Hepatocyte (in vitro differentiated cells): ENCODE measurements around the gene CXCL3. TPM values are rescaled to one million over a fixed set of nuclear protein-coding genes. Genes with fewer than 3 reads are reported as not detected.
"Not testable (repeated sequence)": the region's sequence is repeated elsewhere in the genome, so short reads cannot be mapped to it uniquely, and the experiment has no call there.

Source experiments
- DNase-seq: peaks from one replicate; pipeline ENCODE4 v3.0.0-alpha.2; 2016; ENCODE audit warnings: low spot score
- H2AFZ ChIP-seq: fragments of 200-600 bp; sonication (generic); 2 replicates; pipeline ENCODE4 v1.6.0; 2016; ENCODE audit warnings: antibody characterized with exemption, mild to moderate bottlenecking
- H3K27ac ChIP-seq: fragments of 200-600 bp; sonication (generic); 2 replicates; pipeline ENCODE4 v1.5.1; 2016; ENCODE audit warnings: mild to moderate bottlenecking
- H3K27me3 ChIP-seq: fragments of 200-600 bp; sonication (generic); 2 replicates; pipeline ENCODE4 v1.6.1; 2016
- H3K36me3 ChIP-seq: fragments of 200-600 bp; sonication (generic); replicated peaks from 2 replicates; pipeline ENCODE4 v1.5.1; 2016; ENCODE audit warnings: low read depth; ENCODE audit not compliant: insufficient read depth
- H3K4me1 ChIP-seq: fragments of 200-600 bp; sonication (generic); 2 replicates; pipeline ENCODE4 v1.5.1; 2016; ENCODE audit warnings: mild to moderate bottlenecking, moderate library complexity; ENCODE audit not compliant: insufficient read depth
- H3K4me2 ChIP-seq: fragments of 200-600 bp; sonication (generic); 2 replicates; pipeline ENCODE4 v1.6.0; 2016
- H3K4me3 ChIP-seq: fragments of 200-600 bp; sonication (generic); 2 replicates; pipeline ENCODE4 v1.5.1; 2016; ENCODE audit warnings: mild to moderate bottlenecking
- H3K79me2 ChIP-seq: fragments of 200-600 bp; sonication (generic); 2 replicates; pipeline ENCODE4 v1.6.0; 2017; ENCODE audit warnings: mild to moderate bottlenecking
- H3K9me2 ChIP-seq: fragments of 200-600 bp; sonication (generic); replicated peaks from 2 replicates; pipeline ENCODE4 v1.6.0; 2017; ENCODE audit warnings: mild to moderate bottlenecking; ENCODE audit not compliant: insufficient read depth
- H3K9me3 ChIP-seq: fragments of 200-600 bp; sonication (generic); 2 replicates; pipeline ENCODE4 v1.5.1; 2016; ENCODE audit warnings: low read depth, mild to moderate bottlenecking
- H4K20me1 ChIP-seq: fragments of 200-600 bp; sonication (generic); 2 replicates; pipeline ENCODE4 v1.6.0; 2016; ENCODE audit warnings: mild to moderate bottlenecking; ENCODE audit not compliant: insufficient read depth, poor library complexity, severe bottlenecking
- CTCF ChIP-seq: fragments of 200-600 bp; sonication (generic); IDR thresholded peaks from 2 replicates; pipeline ENCODE4 v1.5.1; 2016; ENCODE audit warnings: antibody characterized with exemption, mild to moderate bottlenecking; ENCODE audit not compliant: poor library complexity
- EZH2 ChIP-seq: fragments of 200-600 bp; sonication (generic); IDR thresholded peaks from 2 replicates; pipeline ENCODE4 v1.6.1; 2016; ENCODE audit warnings: antibody characterized with exemption, mild to moderate bottlenecking, borderline replicate concordance
- EZH2phosphoT487 ChIP-seq: fragments of 200-600 bp; sonication (generic); IDR thresholded peaks from one replicate; pipeline ENCODE4 v1.6.1; 2018; ENCODE audit warnings: antibody characterized with exemption, mild to moderate bottlenecking, low read depth, moderate library complexity; ENCODE audit not compliant: unreplicated experiment, severe bottlenecking
- WGBS: methylation state at CpG from one replicate; pipeline ENCODE4 v1.1.6; 2016; ENCODE audit warnings: low lambda C conversion rate; ENCODE audit errors: missing lambda C conversion rate; 5-methylcytosine and 5-hydroxymethylcytosine counted together
- polyA plus RNA-seq: library from polyadenylated mRNA; unstranded; fragments of >200 nt; fragmentation: Nextera tagmentation; extraction: Ambion mirVana; gene quantifications from 2 replicates; pipeline ENCODE4 v1.2.1, GENCODE V29; 2016
- total RNA-seq: library from RNA; depleted of rRNA; stranded (reverse); fragments of >200 nt; gene quantifications from 2 replicates; pipeline ENCODE4 v1.2.3, GENCODE V29; 2014

Gene CXCL3
- total and polyA plus RNA-seq, 2 experiments from 2014 or later, result 12.9 to 77.1 TPM

DNA sequence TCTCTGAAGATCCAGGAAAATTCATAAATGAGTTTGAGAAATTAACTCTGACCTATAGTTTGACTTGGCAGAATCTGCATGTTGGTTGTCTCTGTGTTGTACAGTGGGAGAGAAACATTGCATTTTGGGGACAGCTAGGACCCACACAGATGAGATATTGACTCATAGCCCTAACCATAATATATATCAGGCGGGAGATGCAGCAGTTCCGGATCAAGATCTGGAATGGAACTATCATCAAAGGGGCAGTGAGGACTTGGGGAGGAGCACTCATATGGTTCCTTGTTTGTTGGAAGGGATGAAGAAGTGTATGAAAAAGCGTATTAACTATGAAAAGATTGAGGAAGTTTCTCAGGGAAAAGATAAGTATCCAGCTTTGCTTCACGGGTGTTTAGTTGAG, 46.5 kb upstream of the CXCL3 start:
- TF ChIP-seq CTCF (no peak), EZH2phosphoT487 (no peak), EZH2 (no peak)
- H4K20me1 ChIP-seq, result no peaks in the 10 kb centered on the region
- no peak for DNase-seq
- H3K79me2 ChIP-seq, result no peaks in the 10 kb centered on the region
- no peak overlapping the region for H2AFZ ChIP-seq
- H3K4me3 ChIP-seq, result no peak overlapping the region
- H3K4me1 ChIP-seq, result no peaks in the 10 kb centered on the region
- H3K9me2 ChIP-seq, result no peaks in the 10 kb centered on the region
- H3K27ac ChIP-seq, result no peak overlapping the region
- WGBS, result 87% methylated on average over 4 of the region's 4 CpGs
- H3K9me3 ChIP-seq, result no peaks in the 10 kb centered on the region
- no peak overlapping the region for H3K4me2 ChIP-seq
- no peaks in the 10 kb centered on the region for H3K36me3 ChIP-seq
- no peaks in the 10 kb centered on the region for H3K27me3 ChIP-seq

GRCh38 chr4:74083546-74083945, 45.1 kb upstream of the CXCL3 start:
- Histone ChIP-seq H3K79me2 (no peaks in the 10 kb centered on the region), H3K36me3 (no peaks in the 10 kb centered on the region), H3K4me2 (no peak overlapping the region), H3K27me3 (no peaks in the 10 kb centered on the region), H3K27ac (no peak overlapping the region), H4K20me1 (no peaks in the 10 kb centered on the region), H2AFZ (no peak overlapping the region), H3K4me1 (no peaks in the 10 kb centered on the region), H3K4me3 (no peak overlapping the region), H3K9me3 (no peaks in the 10 kb centered on the region), H3K9me2 (no peaks in the 10 kb centered on the region)
- 99% methylated on average over 2 of the region's 2 CpGs for WGBS
- no peak for DNase-seq
- no peak for TF ChIP-seq EZH2phosphoT487

GRCh38 chr4:74081035-74081434, 42.5 kb upstream of the CXCL3 start:
- Histone ChIP-seq H2AFZ (no peak overlapping the region), H3K4me3 (no peak overlapping the region), H3K27me3 (no peaks in the 10 kb centered on the region), H3K36me3 (no peaks in the 10 kb centered on the region), H3K9me2 (no peaks in the 10 kb centered on the region), H3K27ac (no peak overlapping the region), H4K20me1 (no peaks in the 10 kb centered on the region), H3K9me3 (no peaks in the 10 kb centered on the region), H3K4me2 (no peak overlapping the region), H3K4me1 (no peaks in the 10 kb centered on the region), H3K79me2 (no peaks in the 10 kb centered on the region)
- WGBS, result 87% methylated on average over 3 of the region's 3 CpGs
- no peak for TF ChIP-seq EZH2
- TF ChIP-seq CTCF, result no peak
- TF ChIP-seq EZH2phosphoT487, result no peak
- DNase-seq, result no peak

GRCh38 chr4:74080351-74080750, 41.9 kb upstream of the CXCL3 start:
- not testable (repeated sequence) for H3K4me1 ChIP-seq, DNase-seq, H3K9me2 ChIP-seq, H3K4me2 ChIP-seq, H2AFZ ChIP-seq, H4K20me1 ChIP-seq, H3K27ac ChIP-seq, H3K9me3 ChIP-seq, H3K36me3 ChIP-seq, H3K27me3 ChIP-seq, H3K79me2 ChIP-seq, H3K4me3 ChIP-seq
- 95% methylated on average over 2 of the region's 2 CpGs for WGBS

DNA sequence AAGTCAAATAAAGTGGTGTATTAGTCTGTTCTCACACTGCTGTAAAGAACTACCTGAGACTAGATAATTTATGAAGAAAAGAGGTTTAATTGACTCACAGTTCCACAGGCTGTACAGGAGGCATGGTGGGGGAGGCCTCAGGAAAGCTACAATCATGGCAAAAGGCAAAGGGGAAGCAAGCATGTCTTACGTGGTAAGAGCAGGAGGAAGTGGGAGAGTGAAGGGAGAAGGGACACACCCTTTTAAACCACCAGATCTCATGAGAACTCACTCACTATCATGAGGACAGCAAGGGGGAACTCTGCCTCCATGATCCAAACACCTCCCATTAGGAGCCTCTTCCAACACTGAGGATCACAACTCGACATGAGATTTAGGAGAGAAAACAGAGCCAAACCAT, 40.5 kb upstream of the CXCL3 start:
- H3K9me3 ChIP-seq, H3K27ac ChIP-seq, H3K9me2 ChIP-seq, H3K27me3 ChIP-seq, H3K36me3 ChIP-seq, H3K4me1 ChIP-seq, H3K79me2 ChIP-seq, H4K20me1 ChIP-seq, H2AFZ ChIP-seq, DNase-seq, H3K4me2 ChIP-seq, H3K4me3 ChIP-seq: not testable (repeated sequence)
- WGBS, result 78% methylated on average over 2 of the region's 2 CpGs
